ENCODE data around the gene TMTC1.

TMTC1 gene

GRCh38 chr12:29552994-29553748 is 230.6 kb downstream of the TMTC1 start:
- TF ChIP-seq POLR2A (IDR thresholded peaks at IDR 0.05; ENCODE audit: low read length): no peak
- no peak for TF ChIP-seq GATA1 (IDR thresholded peaks at IDR 0.05; ENCODE audit: low read depth, low read length)
- DNase-seq: no peak

- TF ChIP-seq POLR2A (IDR thresholded peaks at IDR 0.05; ENCODE audit: low read length): no peak
- no peak for TF ChIP-seq GATA1 (IDR thresholded peaks at IDR 0.05; ENCODE audit: low read depth, low read length)
- DNase-seq: peak; percentile 40 to 64
Measured at GRCh38 chr12:29552324-29552927, 231.3 kb downstream of the TMTC1 start.

- no peak for DNase-seq
- TF ChIP-seq GATA1 (IDR thresholded peaks at IDR 0.05; ENCODE audit: low read depth, low read length) (no peak), POLR2A (IDR thresholded peaks at IDR 0.05; ENCODE audit: low read length) (no peak)
Measured at GRCh38 chr12:29551812-29552211, 231.9 kb downstream of the TMTC1 start.

- no peak for TF ChIP-seq GATA1 (IDR thresholded peaks at IDR 0.05; ENCODE audit: low read depth, low read length)
- no peak for TF ChIP-seq POLR2A (IDR thresholded peaks at IDR 0.05; ENCODE audit: low read length)
- DNase-seq: no peak
Measured at GRCh38 chr12:29547864-29548263, 235.9 kb downstream of the TMTC1 start.

GRCh38 chr12:29547151-29547632 is 236.6 kb downstream of the TMTC1 start:
- DNase-seq: no peak
- TF ChIP-seq POLR2A (IDR thresholded peaks at IDR 0.05; ENCODE audit: low read length) (no peak), GATA1 (IDR thresholded peaks at IDR 0.05; ENCODE audit: low read depth, low read length) (no peak)

GRCh38 chr12:29546000-29546399 is 237.7 kb downstream of the TMTC1 start:
- no peak for DNase-seq
- TF ChIP-seq POLR2A (IDR thresholded peaks at IDR 0.05; ENCODE audit: low read length) (no peak), GATA1 (IDR thresholded peaks at IDR 0.05; ENCODE audit: low read depth, low read length) (no peak)

- no peak for DNase-seq
- TF ChIP-seq GATA1 (IDR thresholded peaks at IDR 0.05; ENCODE audit: low read depth, low read length) (no peak), POLR2A (IDR thresholded peaks at IDR 0.05; ENCODE audit: low read length) (no peak)
Measured at GRCh38 chr12:29545102-29545467, 238.7 kb downstream of the TMTC1 start.

GRCh38 chr12:29544428-29545101 is 239.2 kb downstream of the TMTC1 start:
- no peak for DNase-seq
- no peak for TF ChIP-seq GATA1 (IDR thresholded peaks at IDR 0.05; ENCODE audit: low read depth, low read length)
- TF ChIP-seq POLR2A (IDR thresholded peaks at IDR 0.05; ENCODE audit: low read length): no peak

- no peak for TF ChIP-seq GATA1 (IDR thresholded peaks at IDR 0.05; ENCODE audit: low read depth, low read length)
- no peak for TF ChIP-seq POLR2A (IDR thresholded peaks at IDR 0.05; ENCODE audit: low read length)
- no peak for DNase-seq
Measured at GRCh38 chr12:29543036-29543435, 240.7 kb downstream of the TMTC1 start.

GRCh38 chr12:29537298-29537697 is 246.4 kb downstream of the TMTC1 start:
- DNase-seq: no peak
- TF ChIP-seq GATA1 (IDR thresholded peaks at IDR 0.05; ENCODE audit: low read depth, low read length) (no peak), POLR2A (IDR thresholded peaks at IDR 0.05; ENCODE audit: low read length) (no peak)

GRCh38 chr12:29534935-29535334 is 248.8 kb downstream of the TMTC1 start:
- TF ChIP-seq POLR2A (IDR thresholded peaks at IDR 0.05; ENCODE audit: low read length) (no peak), GATA1 (IDR thresholded peaks at IDR 0.05; ENCODE audit: low read depth, low read length) (no peak)
- no peak for DNase-seq

- TF ChIP-seq GATA1 (IDR thresholded peaks at IDR 0.05; ENCODE audit: low read depth, low read length) (no peak), POLR2A (IDR thresholded peaks at IDR 0.05; ENCODE audit: low read length) (no peak)
- no peak for DNase-seq
Measured at GRCh38 chr12:29533815-29534489, 249.8 kb downstream of the TMTC1 start.

GRCh38 chr12:29531471-29531870 is 252.3 kb downstream of the TMTC1 start:
- TF ChIP-seq POLR2A (IDR thresholded peaks at IDR 0.05; ENCODE audit: low read length) (no peak), GATA1 (IDR thresholded peaks at IDR 0.05; ENCODE audit: low read depth, low read length) (no peak)
- no peak for DNase-seq

GRCh38 chr12:29530436-29530835 is 253.3 kb downstream of the TMTC1 start:
- DNase-seq: no peak
- TF ChIP-seq POLR2A (IDR thresholded peaks at IDR 0.05; ENCODE audit: low read length) (no peak), GATA1 (IDR thresholded peaks at IDR 0.05; ENCODE audit: low read depth, low read length) (no peak)
